Karpas-422 (cell line): ENCODE results near the gene SPNS3. TPM values are rescaled to one million over a fixed set of nuclear protein-coding genes. Genes with fewer than 3 reads are reported as not detected.

ENCODE experiments used
- DNase-seq: peaks from one replicate; pipeline ENCODE4 v3.0.0-alpha.2; 2015
- H2AFZ ChIP-seq: fragments of 200-600 bp; sonication (generic); 2 replicates; pipeline ENCODE4 v1.6.1; 2014; ENCODE audit warnings: antibody characterized with exemption, low read length, mixed read lengths
- H3K27ac ChIP-seq: fragments of 200-600 bp; sonication (generic); 2 replicates; pipeline ENCODE4 v1.5.1; 2014; ENCODE audit warnings: mild to moderate bottlenecking, low read length, moderate library complexity
- H3K27me3 ChIP-seq: fragments of 200-600 bp; sonication (generic); 2 replicates; pipeline ENCODE4 v1.6.1; 2014; ENCODE audit warnings: low read length, mixed read lengths
- H3K36me3 ChIP-seq: fragments of 200-600 bp; sonication (generic); 2 replicates; pipeline ENCODE4 v1.6.1; 2014; ENCODE audit warnings: low read length, mixed read lengths; ENCODE audit not compliant: insufficient read depth
- H3K4me1 ChIP-seq: fragments of 200-600 bp; sonication (generic); 2 replicates; pipeline ENCODE4 v1.6.1; 2014; ENCODE audit warnings: mild to moderate bottlenecking, low read length, mixed read lengths
- H3K4me2 ChIP-seq: fragments of 200-600 bp; sonication (generic); 2 replicates; pipeline ENCODE4 v1.6.1; 2014; ENCODE audit warnings: low read length, low read depth, mild to moderate bottlenecking; ENCODE audit not compliant: poor library complexity, severe bottlenecking
- H3K4me3 ChIP-seq: fragments of 200-600 bp; sonication (generic); 2 replicates; pipeline ENCODE4 v1.5.1; 2014; ENCODE audit warnings: mild to moderate bottlenecking, antibody characterized with exemption, low read length, mixed read lengths
- H3K79me2 ChIP-seq: fragments of 200-600 bp; sonication (generic); 2 replicates; pipeline ENCODE4 v1.6.1; 2014; ENCODE audit warnings: mild to moderate bottlenecking, low read length, mixed read lengths
- H3K9ac ChIP-seq: fragments of 200-600 bp; sonication (generic); 2 replicates; pipeline ENCODE4 v1.6.0; 2014; ENCODE audit warnings: low read length
- H3K9me2 ChIP-seq: fragments of 200-600 bp; sonication (generic), shearing (Covaris generic); replicated peaks from 2 replicates; pipeline ENCODE4 v1.6.0; 2014; ENCODE audit warnings: mild to moderate bottlenecking, low read length, moderate library complexity; ENCODE audit not compliant: insufficient read depth
- H3K9me3 ChIP-seq: fragments of 300-700, 200-600 bp; sonication (generic); 2 replicates; pipeline ENCODE4 v1.6.1; 2014; ENCODE audit warnings: low read length, mixed read lengths
- H4K20me1 ChIP-seq: fragments of 200-600 bp; sonication (generic); 2 replicates; pipeline ENCODE4 v1.6.1; 2014; ENCODE audit warnings: mild to moderate bottlenecking, antibody characterized with exemption, low read length, low read depth; ENCODE audit not compliant: insufficient read depth
- total RNA-seq: library from RNA; depleted of rRNA; stranded (reverse); fragments of >200 nt; shearing (Covaris generic); gene quantifications from 2 replicates; pipeline ENCODE4 v1.2.3, GENCODE V29; 2014; ENCODE audit warnings: low replicate concordance

The SPNS3 gene
- total RNA-seq, 1 experiment from 2014 or later: 4.1 TPM

DNA sequence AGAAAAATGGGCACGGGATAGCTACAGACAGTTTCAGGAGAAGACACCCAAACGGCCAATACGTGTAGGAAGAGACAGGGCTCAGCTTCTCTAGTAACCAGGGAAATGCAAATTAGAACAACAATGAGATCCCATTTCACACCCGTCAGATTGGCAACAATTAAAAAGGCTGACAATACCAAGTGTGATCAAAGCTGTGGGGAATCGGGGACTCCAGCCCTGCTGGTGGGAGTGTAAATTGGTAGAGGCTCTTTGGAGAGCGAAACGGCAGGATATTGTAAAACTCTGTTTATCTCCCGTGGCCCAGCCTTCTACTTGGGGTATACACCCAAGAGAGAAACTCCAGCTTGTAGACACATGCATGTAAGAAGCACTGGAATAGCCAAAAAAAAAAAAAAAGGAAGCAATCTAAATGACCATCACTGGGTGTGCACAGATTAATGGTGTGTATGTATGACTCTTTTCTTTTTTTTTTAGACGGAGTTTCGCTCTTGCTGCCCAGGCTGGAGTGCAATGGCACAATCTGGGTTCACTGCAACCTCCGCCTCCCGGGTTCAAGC is 93.9 kb downstream of the SPNS3 start:
- H3K4me2 ChIP-seq: no peak overlapping the region
- no peak for DNase-seq
- H3K27me3 ChIP-seq: no peaks in the 10 kb centered on the region
- no peaks in the 10 kb centered on the region for H3K9me2 ChIP-seq
- H3K9ac ChIP-seq: no peak overlapping the region
- no peaks in the 10 kb centered on the region for H3K36me3 ChIP-seq
- no peak overlapping the region for H3K4me3 ChIP-seq
- no peak overlapping the region for H3K27ac ChIP-seq
- no peaks in the 10 kb centered on the region for H3K79me2 ChIP-seq
- H3K9me3 ChIP-seq: no peaks in the 10 kb centered on the region
- no peaks in the 10 kb centered on the region for H3K4me1 ChIP-seq
- peaks cover 7% of the 10 kb centered on the region; the same call in 1 of the 2 replicates for H4K20me1 ChIP-seq
- no peak overlapping the region for H2AFZ ChIP-seq

- Histone ChIP-seq H3K4me1 (no peaks in the 10 kb centered on the region), H3K4me3 (no peak overlapping the region), H3K79me2 (no peaks in the 10 kb centered on the region), H4K20me1 (peaks cover 7% of the 10 kb centered on the region; the same call in 1 of the 2 replicates), H3K9ac (no peak overlapping the region), H3K36me3 (no peaks in the 10 kb centered on the region), H2AFZ (no peak overlapping the region), H3K9me2 (no peaks in the 10 kb centered on the region), H3K4me2 (no peak overlapping the region), H3K9me3 (no peaks in the 10 kb centered on the region), H3K27ac (no peak overlapping the region), H3K27me3 (no peaks in the 10 kb centered on the region)
- DNase-seq: no peak
Measured at GRCh38 chr17:4529533-4530152, 95.9 kb downstream of the SPNS3 start.

GRCh38 chr17:4530799-4531730 is 97.3 kb downstream of the SPNS3 start:
- no peaks in the 10 kb centered on the region for H3K27me3 ChIP-seq
- H3K9me2 ChIP-seq: no peaks in the 10 kb centered on the region
- no peaks in the 10 kb centered on the region for H3K79me2 ChIP-seq
- H3K4me3 ChIP-seq: no peak overlapping the region
- H3K36me3 ChIP-seq: no peaks in the 10 kb centered on the region
- no peak overlapping the region for H2AFZ ChIP-seq
- peak; percentile 45 for DNase-seq
- H3K9ac ChIP-seq: no peak overlapping the region
- peaks cover 7% of the 10 kb centered on the region; the same call in 1 of the 2 replicates for H4K20me1 ChIP-seq
- no peaks in the 10 kb centered on the region for H3K4me1 ChIP-seq
- no peak overlapping the region for H3K27ac ChIP-seq
- H3K9me3 ChIP-seq: no peaks in the 10 kb centered on the region
- H3K4me2 ChIP-seq: no peak overlapping the region

DNA sequence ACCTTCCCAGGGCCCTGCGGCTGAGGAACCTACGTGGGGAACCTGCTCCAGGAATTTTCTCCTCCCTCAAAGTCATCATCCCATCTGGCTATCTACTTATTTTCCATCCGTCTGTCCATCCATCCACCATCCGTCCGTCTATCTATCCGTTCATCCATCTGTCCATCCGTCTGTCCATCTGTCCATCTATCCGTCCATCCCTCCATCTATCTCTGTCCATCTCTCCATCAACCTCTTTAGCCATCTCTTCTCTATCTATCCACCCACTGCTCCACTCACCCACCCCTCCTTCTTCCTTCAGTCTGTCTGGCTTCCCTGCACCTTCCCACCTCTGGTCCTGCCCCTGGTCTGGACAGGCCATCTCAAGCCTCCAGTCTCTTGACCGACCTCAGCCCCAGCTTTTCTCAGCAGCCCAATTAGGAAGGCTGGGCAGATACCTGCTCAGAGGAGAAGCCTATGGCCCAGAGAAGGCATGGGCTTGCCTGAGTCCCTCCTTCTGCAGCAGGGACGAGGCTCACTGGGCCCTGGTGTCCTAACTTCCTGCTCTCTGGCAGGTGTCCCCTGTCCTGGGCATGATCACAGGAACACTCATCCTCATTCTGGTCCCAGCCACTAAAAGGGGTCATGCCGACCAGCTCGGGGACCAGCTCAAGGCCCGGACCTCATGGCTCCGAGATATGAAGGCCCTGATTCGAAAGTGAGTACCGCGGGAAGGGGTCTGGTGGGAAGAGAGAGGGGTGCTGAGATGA is 98.4 kb downstream of the SPNS3 start:
- H3K27ac ChIP-seq: no peak overlapping the region
- H4K20me1 ChIP-seq: peaks cover 12% of the 10 kb centered on the region; the same call in 1 of the 2 replicates
- no peak overlapping the region for H3K9ac ChIP-seq
- no peaks in the 10 kb centered on the region for H3K79me2 ChIP-seq
- no peak overlapping the region for H3K4me3 ChIP-seq
- no peak overlapping the region for H2AFZ ChIP-seq
- H3K9me2 ChIP-seq: no peaks in the 10 kb centered on the region
- no peaks in the 10 kb centered on the region for H3K27me3 ChIP-seq
- no peaks in the 10 kb centered on the region for H3K9me3 ChIP-seq
- DNase-seq: peak; percentile 66
- H3K4me2 ChIP-seq: no peak overlapping the region
- H3K4me1 ChIP-seq: no peaks in the 10 kb centered on the region
- no peaks in the 10 kb centered on the region for H3K36me3 ChIP-seq

DNA sequence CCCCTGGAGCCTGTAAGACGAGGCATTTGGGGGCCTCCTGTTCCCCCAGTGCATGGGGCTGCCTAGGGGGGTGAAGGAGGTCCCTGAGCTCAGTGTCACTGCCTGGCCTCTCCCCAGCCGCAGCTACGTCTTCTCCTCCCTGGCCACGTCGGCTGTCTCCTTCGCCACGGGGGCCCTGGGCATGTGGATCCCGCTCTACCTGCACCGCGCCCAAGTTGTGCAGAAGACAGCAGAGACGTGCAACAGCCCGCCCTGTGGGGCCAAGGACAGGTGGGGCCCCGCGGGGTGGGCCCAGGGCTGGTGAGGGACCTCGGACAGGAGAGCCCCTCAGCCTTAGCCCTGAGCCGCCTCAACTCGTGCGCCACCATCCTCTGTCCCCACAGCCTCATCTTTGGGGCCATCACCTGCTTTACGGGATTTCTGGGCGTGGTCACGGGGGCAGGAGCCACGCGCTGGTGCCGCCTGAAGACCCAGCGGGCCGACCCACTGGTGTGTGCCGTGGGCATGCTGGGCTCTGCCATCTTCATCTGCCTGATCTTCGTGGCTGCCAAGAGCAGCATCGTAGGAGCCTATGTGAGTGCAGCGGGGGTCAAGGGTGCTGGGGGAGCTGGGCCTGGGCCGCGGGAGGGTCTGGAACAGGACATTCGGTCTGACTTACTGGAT is 99.3 kb downstream of the SPNS3 start:
- H3K9me3 ChIP-seq: no peaks in the 10 kb centered on the region
- H3K36me3 ChIP-seq: no peaks in the 10 kb centered on the region
- H3K27ac ChIP-seq: no peak overlapping the region
- no peaks in the 10 kb centered on the region for H3K9me2 ChIP-seq
- H3K4me2 ChIP-seq: no peak overlapping the region
- peak; percentile 61 for DNase-seq
- H3K27me3 ChIP-seq: no peaks in the 10 kb centered on the region
- no peaks in the 10 kb centered on the region for H3K4me1 ChIP-seq
- H2AFZ ChIP-seq: no peak overlapping the region
- H3K4me3 ChIP-seq: no peak overlapping the region
- no peaks in the 10 kb centered on the region for H3K79me2 ChIP-seq
- H4K20me1 ChIP-seq: peaks cover 17% of the 10 kb centered on the region; the same call in 1 of the 2 replicates
- no peak overlapping the region for H3K9ac ChIP-seq

DNA sequence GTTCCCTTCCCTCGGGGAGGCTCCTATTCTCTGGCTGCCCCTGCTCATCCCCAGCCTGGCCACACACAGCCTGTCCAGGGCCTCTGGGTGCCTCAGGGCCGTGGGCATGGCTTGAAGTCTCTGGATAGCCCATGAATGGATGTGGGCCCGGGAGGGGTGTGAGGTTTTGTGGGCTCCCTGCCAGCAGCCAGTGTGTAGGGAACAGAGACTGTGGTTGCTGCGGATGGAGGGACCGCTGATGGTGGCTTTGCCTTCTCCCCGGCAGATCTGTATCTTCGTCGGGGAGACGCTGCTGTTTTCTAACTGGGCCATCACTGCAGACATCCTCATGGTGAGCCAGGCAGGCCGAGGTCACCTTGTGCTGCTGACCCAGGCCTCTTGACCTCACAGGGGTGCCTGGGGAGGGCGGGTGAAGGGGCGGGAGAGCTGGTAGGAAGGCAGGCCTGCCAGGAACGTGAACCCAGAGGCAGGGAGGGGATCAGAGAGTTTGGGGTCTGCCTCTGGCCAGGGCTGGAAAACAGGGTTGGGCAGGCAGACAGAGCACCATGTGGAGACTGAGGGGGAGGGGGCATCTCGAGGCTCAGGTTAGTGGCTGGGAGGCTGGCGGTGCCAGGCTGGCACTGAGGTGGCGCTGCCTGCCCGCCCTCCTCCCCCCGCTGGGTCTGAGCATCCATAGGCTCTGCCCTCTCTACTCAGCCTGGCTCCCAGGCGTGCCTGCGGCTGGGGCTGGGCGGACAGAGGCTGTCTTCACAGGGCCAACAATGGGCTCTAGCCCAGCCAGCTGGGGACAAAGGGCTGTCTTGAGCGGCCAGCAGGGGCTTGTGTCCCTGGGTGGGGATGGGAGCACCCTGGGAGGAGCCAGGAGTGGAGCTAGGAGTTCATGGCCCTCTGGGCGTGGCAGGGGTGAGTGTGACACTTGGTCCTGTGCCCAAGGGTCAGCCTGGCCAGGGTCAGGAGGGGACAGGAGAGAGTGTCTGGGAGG is 100.1 kb downstream of the SPNS3 start:
- Histone ChIP-seq H3K36me3 (peaks cover 3% of the 10 kb centered on the region; the same call in 1 of the 2 replicates), H4K20me1 (peaks cover 17% of the 10 kb centered on the region; the same call in 1 of the 2 replicates), H3K4me1 (no peaks in the 10 kb centered on the region), H3K79me2 (no peaks in the 10 kb centered on the region), H3K9me2 (no peaks in the 10 kb centered on the region), H3K4me3 (no peak overlapping the region), H3K27me3 (no peaks in the 10 kb centered on the region), H3K27ac (no peak overlapping the region), H3K4me2 (no peak overlapping the region), H3K9ac (no peak overlapping the region), H3K9me3 (no peaks in the 10 kb centered on the region), H2AFZ (no peak overlapping the region)
- peak; percentile 70 for DNase-seq

DNA sequence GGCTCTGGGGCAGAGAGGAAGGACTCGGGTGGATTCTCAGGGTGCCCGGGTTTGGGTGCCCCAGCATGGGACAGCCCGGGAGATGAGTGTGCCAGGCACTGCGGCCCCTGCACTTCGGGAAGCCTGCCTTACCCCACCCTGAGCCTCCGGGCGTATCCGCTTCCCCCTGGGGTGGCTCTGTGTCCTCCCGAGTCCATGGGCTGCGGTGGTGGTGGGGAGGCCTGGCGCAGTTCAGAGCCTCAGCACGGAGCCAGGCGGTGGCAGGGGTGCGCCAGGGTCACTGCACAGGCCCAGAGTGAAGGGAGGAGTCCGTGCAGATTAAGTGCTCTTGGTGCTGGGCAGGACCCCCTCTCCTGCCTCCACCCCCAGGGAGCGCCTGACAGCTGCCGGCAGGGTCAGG is 100.8 kb downstream of the SPNS3 start:
- no peak overlapping the region for H3K4me3 ChIP-seq
- peaks cover 17% of the 10 kb centered on the region; the same call in 1 of the 2 replicates for H4K20me1 ChIP-seq
- no peaks in the 10 kb centered on the region for H3K79me2 ChIP-seq
- H3K36me3 ChIP-seq: peaks cover 3% of the 10 kb centered on the region; the same call in 1 of the 2 replicates
- H3K4me2 ChIP-seq: no peak overlapping the region
- no peaks in the 10 kb centered on the region for H3K9me3 ChIP-seq
- H3K27ac ChIP-seq: no peak overlapping the region
- no peak overlapping the region for H3K9ac ChIP-seq
- peak; percentile 64 for DNase-seq
- H3K27me3 ChIP-seq: no peaks in the 10 kb centered on the region
- no peaks in the 10 kb centered on the region for H3K9me2 ChIP-seq
- H3K4me1 ChIP-seq: no peaks in the 10 kb centered on the region
- H2AFZ ChIP-seq: no peak overlapping the region
